WERI-Rb-1 (cell line): ENCODE results near the gene NEBL.

Experiments
- DNase-seq: peaks from one replicate; pipeline ENCODE4 v3.0.0-alpha.2; 2020
- H3K27ac ChIP-seq: fragments of 250-450 bp; sonication (Bioruptor Pico); 2 replicates; pipeline ENCODE4 v1.5.1; 2020; ENCODE audit warnings: mild to moderate bottlenecking, moderate library complexity
- H3K27me3 ChIP-seq: fragments of 250-450 bp; sonication (Bioruptor Pico); 2 replicates; pipeline ENCODE4 v1.5.1; 2021; ENCODE audit warnings: mild to moderate bottlenecking, low read depth, moderate library complexity; ENCODE audit not compliant: insufficient read depth, severe bottlenecking
- H3K36me3 ChIP-seq: fragments of 250-450 bp; sonication (Bioruptor Pico); 2 replicates; pipeline ENCODE4 v1.5.1; 2020; ENCODE audit warnings: mild to moderate bottlenecking, moderate library complexity
- H3K4me3 ChIP-seq: 2 replicates; pipeline ENCODE4 v1.5.1; 2011; ENCODE audit warnings: low read depth, mild to moderate bottlenecking, control low read depth, low read length
- H3K9me3 ChIP-seq: fragments of 250-450 bp; sonication (Bioruptor Pico); 2 replicates; pipeline ENCODE4 v1.5.1; 2021; ENCODE audit warnings: mild to moderate bottlenecking, moderate library complexity; ENCODE audit not compliant: severe bottlenecking
- CTCF ChIP-seq: IDR thresholded peaks from 2 replicates; pipeline ENCODE4 v1.5.1; 2011; ENCODE audit warnings: low read depth, mild to moderate bottlenecking, control low read depth, inconsistent platforms, low read length

The NEBL gene

GRCh38 chr10:20909801-20910200 lies 12.7 kb upstream of the NEBL start:
- no peak for DNase-seq
- Histone ChIP-seq H3K27me3 (no peaks in the 10 kb centered on the region), H3K9me3 (no peaks in the 10 kb centered on the region), H3K36me3 (no peaks in the 10 kb centered on the region), H3K4me3 (no peak overlapping the region), H3K27ac (no peak overlapping the region)
- TF ChIP-seq CTCF: no peak

GRCh38 chr10:20908391-20908790 lies 11.3 kb upstream of the NEBL start:
- Histone ChIP-seq H3K36me3 (no peaks in the 10 kb centered on the region), H3K27me3 (no peaks in the 10 kb centered on the region), H3K4me3 (no peak overlapping the region), H3K27ac (no peak overlapping the region), H3K9me3 (no peaks in the 10 kb centered on the region)
- DNase-seq: no peak
- TF ChIP-seq CTCF: no peak

- TF ChIP-seq CTCF: no peak
- Histone ChIP-seq H3K27ac (no peak overlapping the region), H3K27me3 (no peaks in the 10 kb centered on the region), H3K9me3 (no peaks in the 10 kb centered on the region), H3K36me3 (no peaks in the 10 kb centered on the region), H3K4me3 (no peak overlapping the region)
- no peak for DNase-seq
These were observed 6.7 kb upstream of the NEBL start for GRCh38 chr10:20903635-20904390.

- H3K4me3 ChIP-seq: no peak overlapping the region
- no peaks in the 10 kb centered on the region for H3K27me3 ChIP-seq
- no peak for TF ChIP-seq CTCF
- no peaks in the 10 kb centered on the region for H3K36me3 ChIP-seq
- DNase-seq: no peak
- H3K9me3 ChIP-seq: no peaks in the 10 kb centered on the region
- H3K27ac ChIP-seq: no peak overlapping the region
These were observed 4.0 kb upstream of the NEBL start for GRCh38 chr10:20901110-20901509.

GRCh38 chr10:20898866-20899535 lies 1.9 kb upstream of the NEBL start:
- no peak overlapping the region for H3K27ac ChIP-seq
- no peak for DNase-seq
- no peak overlapping the region for H3K4me3 ChIP-seq
- H3K9me3 ChIP-seq: no peaks in the 10 kb centered on the region
- no peaks in the 10 kb centered on the region for H3K36me3 ChIP-seq
- TF ChIP-seq CTCF: no peak
- H3K27me3 ChIP-seq: no peaks in the 10 kb centered on the region
